NB4 (cell line): Measurements from ENCODE around the gene ATG16L1.

Experiments
- DNase-seq: peaks from one replicate; pipeline ENCODE4 v3.0.0; 2010; ENCODE audit warnings: low read depth
- H3K4me3 ChIP-seq: one replicate; pipeline ENCODE4 v1.5.1; 2011; ENCODE audit warnings: mild to moderate bottlenecking, low read depth, low read length, moderate library complexity
- CTCF ChIP-seq: IDR thresholded peaks from one replicate; pipeline ENCODE4 v1.5.1; 2012; ENCODE audit warnings: low read depth, low read length
- MAX ChIP-seq: IDR thresholded peaks from 2 replicates; pipeline ENCODE4 v1.6.1; 2011; ENCODE audit warnings: low read depth, low read length
- MYC ChIP-seq: IDR thresholded peaks from 2 replicates; pipeline ENCODE4 v1.6.1; 2011; ENCODE audit warnings: low read depth, low read length
- POLR2A ChIP-seq: IDR thresholded peaks from 2 replicates; pipeline ENCODE4 v1.6.1; 2011; ENCODE audit warnings: mild to moderate bottlenecking; ENCODE audit not compliant: insufficient read length; ENCODE audit errors: extremely low read depth

The ATG16L1 gene

GRCh38 chr2:233323851-233324250 lies 72.4 kb downstream of the ATG16L1 start:
- H3K4me3 ChIP-seq, result no peak overlapping the region
- TF ChIP-seq CTCF (no peak), MAX (no peak), POLR2A (no peak), MYC (no peak)
- DNase-seq, result no peak

GRCh38 chr2:233325256-233325655 lies 73.8 kb downstream of the ATG16L1 start:
- no peak overlapping the region for H3K4me3 ChIP-seq
- no peak for DNase-seq
- no peak for TF ChIP-seq MYC
- TF ChIP-seq MAX, result no peak
- TF ChIP-seq CTCF, result no peak
- TF ChIP-seq POLR2A, result no peak

- H3K4me3 ChIP-seq, result no peak overlapping the region
- TF ChIP-seq MYC (no peak), CTCF (no peak), POLR2A (no peak), MAX (no peak)
- DNase-seq, result no peak
Measured at GRCh38 chr2:233325814-233326213, 74.3 kb downstream of the ATG16L1 start.

GRCh38 chr2:233326500-233326899 lies 75.0 kb downstream of the ATG16L1 start:
- TF ChIP-seq POLR2A (no peak), MYC (no peak), MAX (no peak), CTCF (no peak)
- DNase-seq, result no peak
- H3K4me3 ChIP-seq, result no peak overlapping the region

- no peak overlapping the region for H3K4me3 ChIP-seq
- DNase-seq, result no peak
- TF ChIP-seq CTCF, result no peak
- no peak for TF ChIP-seq POLR2A
- TF ChIP-seq MAX, result no peak
- TF ChIP-seq MYC, result no peak
Measured at GRCh38 chr2:233328922-233329321, 77.4 kb downstream of the ATG16L1 start.
